OCI-LY7 (cell line): ENCODE measurements around the gene KIAA1217. TPM values are rescaled to one million over a fixed set of nuclear protein-coding genes. Genes with fewer than 3 reads are reported as not detected.

Source experiments
- BruUV-seq: library from RNA; stranded (reverse); fragments of 400-500 nt; replicated peaks from 2 replicates; lab custom pipeline; 2021; lab: Mats Ljungman, UMichigan
- CTCF ChIA-PET: fragments of 300-600 bp; sonication (Branson Sonifier 250); formaldehyde crosslinking; loops from one replicate; lab custom pipeline; 2022; ENCODE audit warnings: antibody characterized with exemption; ENCODE audit not compliant: unreplicated experiment; lab: Charles Lee
- POLR2A ChIA-PET: fragments of 300-600 bp; sonication (Branson Sonifier 250); formaldehyde crosslinking; loops from one replicate; lab custom pipeline; 2022; ENCODE audit warnings: antibody characterized with exemption; lab: Charles Lee
- DNase-seq: peaks from one replicate; pipeline ENCODE4 v3.0.0-alpha.2; 2015; ENCODE audit warnings: low spot score
- H2AFZ ChIP-seq: fragments of 200-600 bp; sonication (generic), shearing (Covaris generic); 2 replicates; pipeline ENCODE4 v1.6.1; 2014; ENCODE audit warnings: mild to moderate bottlenecking, antibody characterized with exemption, low read length, moderate library complexity
- H3K27ac ChIP-seq: fragments of 200-600 bp; sonication (generic); 2 replicates; pipeline ENCODE4 v1.5.1; 2014; ENCODE audit warnings: mixed run types, low read depth, mild to moderate bottlenecking, moderate library complexity, low read length, inconsistent platforms; ENCODE audit not compliant: poor library complexity, severe bottlenecking
- H3K36me3 ChIP-seq: fragments of 200-600 bp; sonication (generic); 2 replicates; pipeline ENCODE4 v1.6.1; 2014; ENCODE audit warnings: mild to moderate bottlenecking, antibody characterized with exemption, low read length, moderate library complexity, mixed read lengths; ENCODE audit not compliant: insufficient read depth
- H3K4me1 ChIP-seq: fragments of 200-600 bp; sonication (generic); 2 replicates; pipeline ENCODE4 v1.5.1; 2014; ENCODE audit warnings: mild to moderate bottlenecking, low read length; ENCODE audit not compliant: insufficient read depth, poor library complexity, severe bottlenecking
- H3K4me2 ChIP-seq: fragments of 200-600 bp; sonication (generic); 2 replicates; pipeline ENCODE4 v1.6.1; 2014; ENCODE audit warnings: mild to moderate bottlenecking, low read length
- H3K4me3 ChIP-seq: fragments of 200-600 bp; sonication (generic); 2 replicates; pipeline ENCODE4 v1.5.1; 2014; ENCODE audit warnings: mild to moderate bottlenecking, low read depth, low read length; ENCODE audit not compliant: poor library complexity, severe bottlenecking
- H3K79me2 ChIP-seq: fragments of 200-600 bp; sonication (generic); 2 replicates; pipeline ENCODE4 v1.6.1; 2016; ENCODE audit warnings: low read depth, mild to moderate bottlenecking, low read length, moderate library complexity, mixed read lengths; ENCODE audit not compliant: insufficient read depth
- H3K9me2 ChIP-seq: fragments of 200-600 bp; sonication (generic); 2 replicates; pipeline ENCODE4 v1.6.1; 2016; ENCODE audit warnings: mild to moderate bottlenecking, low read length, mixed read lengths; ENCODE audit not compliant: insufficient read depth
- H3K9me3 ChIP-seq: fragments of 200-600 bp; sonication (generic); 2 replicates; pipeline ENCODE4 v1.6.1; 2014; ENCODE audit warnings: mild to moderate bottlenecking, mixed run types, low read length, mixed read lengths
- H4K20me1 ChIP-seq: fragments of 200-600 bp; sonication (generic); 2 replicates; pipeline ENCODE4 v1.6.1; 2014; ENCODE audit warnings: mild to moderate bottlenecking, antibody characterized with exemption, low read length, moderate library complexity, mixed read lengths; ENCODE audit not compliant: insufficient read depth
- EZH2phosphoT487 ChIP-seq: fragments of 200-600 bp; sonication (generic); IDR thresholded peaks from 2 replicates; pipeline ENCODE4 v1.6.1; 2018; ENCODE audit warnings: low read depth, borderline replicate concordance, mild to moderate bottlenecking, mixed run types, antibody characterized with exemption, low read length, moderate library complexity, mixed read lengths
- intact Hi-C: fragments of 100-400 bp; cut with micrococcal nuclease; formaldehyde crosslinking; loops from one replicate; pipeline ENCODE4 v1.10.0; 2022; ENCODE audit not compliant: unreplicated experiment
- total RNA-seq, 2 experiments: library from RNA; depleted of rRNA in 1 of 2; stranded (reverse); fragments of >200 nt in 1 of 2; shearing (Covaris generic) in 1 of 2; gene quantifications; 2 replicates each; pipeline ENCODE4 v1.2.3, GENCODE V29; 2014 to 2022
- TF ChIP-seq, protein P1 (sequence below): fragments of 200-600 bp; sonication (generic); conservative IDR thresholded peaks from 2 replicates; pipeline ENCODE4 v1.5.1; 2014; ENCODE audit warnings: mild to moderate bottlenecking, antibody characterized with exemption, low read length, moderate library complexity, mixed read lengths

Gene KIAA1217
- total RNA-seq, 2 experiments from 2014 or later: not detected

DNA sequence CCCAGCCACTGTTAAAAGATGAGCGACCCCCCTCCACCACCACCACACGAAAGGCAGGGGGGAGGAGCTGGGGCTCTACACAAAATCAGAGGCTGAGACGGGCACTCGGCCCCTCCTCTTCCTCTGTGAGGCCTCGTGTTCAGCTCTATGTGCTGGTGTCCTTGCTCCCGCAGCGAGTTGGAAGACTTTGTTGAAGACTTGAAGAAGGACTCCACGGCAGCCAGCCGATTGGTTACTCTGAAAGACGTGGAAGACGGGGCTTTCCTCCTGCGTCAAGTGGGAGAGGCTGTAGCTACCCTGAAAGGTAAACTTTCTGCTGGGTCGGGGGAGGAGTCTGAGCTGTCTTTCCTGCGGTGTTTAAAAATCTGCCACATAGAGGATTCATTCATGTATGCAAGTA, 311.0 kb downstream of the KIAA1217 start:
- Histone ChIP-seq H3K4me1 (no peaks in the 10 kb centered on the region), H4K20me1 (no peaks in the 10 kb centered on the region), H3K4me3 (no peak overlapping the region), H2AFZ (no peak overlapping the region), H3K9me3 (no peaks in the 10 kb centered on the region), H3K36me3 (no peaks in the 10 kb centered on the region), H3K4me2 (no peak overlapping the region), H3K27ac (no peak overlapping the region), H3K9me2 (no peaks in the 10 kb centered on the region), H3K79me2 (no peaks in the 10 kb centered on the region)
- BruUV-seq: no TSS peak
- intact Hi-C loops: no loop called here
- CTCF ChIA-PET: no interaction called here
- POLR2A ChIA-PET: interaction anchor here (0.6 kb wide), 1 partner anchor 93 kb away, joined by 3 read pairs; no protein-coding TSS in a partner anchor
- TF ChIP-seq, protein P1, sequence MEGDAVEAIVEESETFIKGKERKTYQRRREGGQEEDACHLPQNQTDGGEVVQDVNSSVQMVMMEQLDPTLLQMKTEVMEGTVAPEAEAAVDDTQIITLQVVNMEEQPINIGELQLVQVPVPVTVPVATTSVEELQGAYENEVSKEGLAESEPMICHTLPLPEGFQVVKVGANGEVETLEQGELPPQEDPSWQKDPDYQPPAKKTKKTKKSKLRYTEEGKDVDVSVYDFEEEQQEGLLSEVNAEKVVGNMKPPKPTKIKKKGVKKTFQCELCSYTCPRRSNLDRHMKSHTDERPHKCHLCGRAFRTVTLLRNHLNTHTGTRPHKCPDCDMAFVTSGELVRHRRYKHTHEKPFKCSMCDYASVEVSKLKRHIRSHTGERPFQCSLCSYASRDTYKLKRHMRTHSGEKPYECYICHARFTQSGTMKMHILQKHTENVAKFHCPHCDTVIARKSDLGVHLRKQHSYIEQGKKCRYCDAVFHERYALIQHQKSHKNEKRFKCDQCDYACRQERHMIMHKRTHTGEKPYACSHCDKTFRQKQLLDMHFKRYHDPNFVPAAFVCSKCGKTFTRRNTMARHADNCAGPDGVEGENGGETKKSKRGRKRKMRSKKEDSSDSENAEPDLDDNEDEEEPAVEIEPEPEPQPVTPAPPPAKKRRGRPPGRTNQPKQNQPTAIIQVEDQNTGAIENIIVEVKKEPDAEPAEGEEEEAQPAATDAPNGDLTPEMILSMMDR: no peak
- TF ChIP-seq EZH2phosphoT487: no peak
- DNase-seq: no peak

DNA sequence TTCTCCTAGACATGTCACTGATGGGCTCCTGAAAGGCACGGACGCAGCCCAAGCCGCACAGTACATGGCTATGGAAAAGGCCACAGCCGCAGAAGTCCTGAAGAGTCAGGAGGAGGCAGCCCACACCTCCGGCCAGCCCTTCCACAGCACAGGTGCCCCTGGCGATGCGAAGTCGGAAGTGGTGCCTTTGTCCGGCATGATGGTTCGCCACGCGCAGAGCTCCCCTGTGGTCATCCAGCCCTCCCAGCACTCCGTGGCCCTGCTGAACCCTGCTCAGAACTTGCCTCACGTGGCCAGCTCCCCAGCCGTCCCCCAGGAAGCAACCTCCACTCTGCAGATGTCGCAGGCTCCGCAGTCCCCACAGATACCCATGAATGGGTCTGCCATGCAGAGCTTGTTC, 315.4 kb downstream of the KIAA1217 start:
- H3K4me2 ChIP-seq: no peak overlapping the region
- no peak overlapping the region for H3K27ac ChIP-seq
- no peak overlapping the region for H3K4me3 ChIP-seq
- no peak for DNase-seq
- no TSS peak for BruUV-seq
- no peaks in the 10 kb centered on the region for H3K79me2 ChIP-seq
- CTCF ChIA-PET: no interaction called here
- POLR2A ChIA-PET: no interaction called here
- H3K9me3 ChIP-seq: no peaks in the 10 kb centered on the region
- TF ChIP-seq EZH2phosphoT487: no peak
- TF ChIP-seq, protein P1: no peak
- H3K4me1 ChIP-seq: no peaks in the 10 kb centered on the region
- intact Hi-C loops: no loop called here
- no peaks in the 10 kb centered on the region for H3K9me2 ChIP-seq
- H4K20me1 ChIP-seq: no peaks in the 10 kb centered on the region
- H2AFZ ChIP-seq: no peak overlapping the region
- H3K36me3 ChIP-seq: no peaks in the 10 kb centered on the region

- Histone ChIP-seq H3K9me3 (no peaks in the 10 kb centered on the region), H3K79me2 (no peaks in the 10 kb centered on the region), H3K4me2 (no peak overlapping the region), H3K4me3 (no peak overlapping the region), H3K27ac (no peak overlapping the region), H3K36me3 (no peaks in the 10 kb centered on the region), H2AFZ (no peak overlapping the region), H3K9me2 (no peaks in the 10 kb centered on the region), H4K20me1 (no peaks in the 10 kb centered on the region), H3K4me1 (no peaks in the 10 kb centered on the region)
- ChIA-PET CTCF (no interaction called here), POLR2A (no interaction called here)
- no peak for DNase-seq
- BruUV-seq: no TSS peak
- TF ChIP-seq, protein P1: no peak
- no peak for TF ChIP-seq EZH2phosphoT487
- intact Hi-C loops: no loop called here
Observed at GRCh38 chr10:24526085-24526649, 317.2 kb downstream of the KIAA1217 start.
